MCF 10A (cell line): ENCODE measurements around the gene RFX3. TPM values are rescaled to one million over a fixed set of nuclear protein-coding genes. Genes with fewer than 3 reads are reported as not detected.

Experiments
- BruUV-seq: library from RNA; stranded (reverse); fragments of 400-500 nt; replicated peaks from 2 replicates; lab custom pipeline; 2021; lab: Mats Ljungman, UMichigan
- CTCF ChIA-PET: fragments of 300-600 bp; sonication (Branson Sonifier 250); formaldehyde crosslinking; extraction: SDS; loops from one replicate; lab custom pipeline; 2021; ENCODE audit warnings: antibody characterized with exemption, inconsistent platforms; lab: Yijun Ruan, JAX
- POLR2A ChIA-PET: fragments of 300-600, 350-650 bp; sonication (Branson Sonifier 250); formaldehyde crosslinking; extraction: SDS; loops from one replicate; lab custom pipeline; 2020; ENCODE audit warnings: antibody characterized with exemption, inconsistent platforms; lab: Yijun Ruan, JAX
- DNase-seq: peaks from one replicate; pipeline ENCODE4 v3.0.0-alpha.2; 2018; ENCODE audit not compliant: unreplicated experiment
- H3K27ac Mint-ChIP-seq: one replicate; pipeline ENCODE4 v1.8.0; 2022; ENCODE audit warnings: mild to moderate bottlenecking, low read depth, mixed read lengths; ENCODE audit not compliant: unreplicated experiment
- H3K27me3 Mint-ChIP-seq: one replicate; pipeline ENCODE4 v1.8.0; 2022; ENCODE audit warnings: mixed read lengths; ENCODE audit not compliant: insufficient read depth, unreplicated experiment
- H3K36me3 Mint-ChIP-seq: one replicate; pipeline ENCODE4 v1.8.0; 2022; ENCODE audit warnings: mild to moderate bottlenecking, moderate library complexity, mixed read lengths; ENCODE audit not compliant: insufficient read depth, unreplicated experiment
- H3K4me1 Mint-ChIP-seq: one replicate; pipeline ENCODE4 v1.8.0; 2022; ENCODE audit warnings: mixed read lengths; ENCODE audit not compliant: insufficient read depth, unreplicated experiment
- H3K4me3 Mint-ChIP-seq: one replicate; pipeline ENCODE4 v1.8.0; 2022; ENCODE audit warnings: mild to moderate bottlenecking, moderate library complexity, mixed read lengths; ENCODE audit not compliant: unreplicated experiment
- H3K9me3 Mint-ChIP-seq: one replicate; pipeline ENCODE4 v1.8.0; 2022; ENCODE audit warnings: mixed read lengths; ENCODE audit not compliant: unreplicated experiment
- CTCF ChIP-seq: fragments of 200-600 bp; IDR thresholded peaks from one replicate; pipeline ENCODE4 v1.8.0; 2022; ENCODE audit warnings: antibody characterized with exemption, mild to moderate bottlenecking; ENCODE audit not compliant: unreplicated experiment
- intact Hi-C: fragments of 100-400 bp; cut with micrococcal nuclease; formaldehyde crosslinking; loops from 2 replicates; pipeline ENCODE4 v1.14.1; 2022
- total RNA-seq: library from RNA; stranded (reverse); gene quantifications from 2 replicates; pipeline ENCODE4 v1.2.3, GENCODE V29; 2022

The RFX3 gene
- total RNA-seq, 1 experiment from 2014 or later = 9.7 TPM

- TF ChIP-seq CTCF = no peak
- intact Hi-C loops = no loop called here
- no peak overlapping the region for H3K4me3 Mint-ChIP-seq
- no peaks in the 10 kb centered on the region for H3K27me3 Mint-ChIP-seq
- no peak overlapping the region for H3K27ac Mint-ChIP-seq
- ChIA-PET POLR2A (no interaction called here), CTCF (no interaction called here)
- peaks cover 11% of the 10 kb centered on the region for H3K36me3 Mint-ChIP-seq
- DNase-seq = no peak
- H3K4me1 Mint-ChIP-seq = no peaks in the 10 kb centered on the region
- no TSS peak for BruUV-seq
- peaks cover 7% of the 10 kb centered on the region for H3K9me3 Mint-ChIP-seq
Observed at GRCh38 chr9:3490957-3491356, 34.8 kb downstream of the RFX3 start.

DNA sequence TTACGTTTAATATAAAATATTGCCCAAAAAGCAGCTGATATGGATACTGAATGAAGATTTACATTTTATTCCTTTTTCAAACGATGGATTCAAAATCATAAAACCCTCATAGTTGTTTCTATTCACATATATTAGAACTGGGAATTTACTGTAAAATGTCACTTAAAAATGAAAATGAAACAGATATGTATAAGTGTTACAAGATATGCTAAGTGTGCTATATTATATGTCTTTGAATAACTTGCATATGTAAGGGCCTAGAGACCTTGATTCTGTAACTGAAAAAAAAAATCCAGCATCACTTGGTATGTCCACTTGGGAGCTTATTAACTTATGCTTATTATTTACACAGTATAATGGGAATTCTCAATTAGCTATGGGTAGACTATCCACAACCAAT, 43.2 kb downstream of the RFX3 start:
- ChIA-PET CTCF (interaction anchor here (0.6 to 0.7 kb wide), 2 partner anchors 10 to 253 kb away, joined by 3 read pairs; no protein-coding TSS in a partner anchor), POLR2A (interaction anchor here (0.5 to 1.0 kb wide), 3 partner anchors 12 to 1634 kb away, joined by 3 read pairs; no protein-coding TSS in a partner anchor)
- no peaks in the 10 kb centered on the region for H3K27me3 Mint-ChIP-seq

DNA sequence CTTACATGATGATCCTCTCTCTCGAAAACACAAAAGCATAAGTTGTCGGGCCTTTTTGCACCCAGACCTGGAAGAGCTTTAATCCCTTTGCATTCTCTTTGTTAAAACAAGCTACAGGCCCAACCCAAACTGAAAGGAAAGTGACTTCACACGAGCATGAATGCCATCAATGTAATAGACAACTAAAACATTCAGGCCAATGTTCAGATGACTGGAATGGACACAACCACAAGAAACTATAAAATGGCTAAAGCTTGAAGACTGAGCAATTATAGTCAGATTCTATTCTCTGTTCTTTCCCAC, 45.5 kb downstream of the RFX3 start:
- H3K27ac Mint-ChIP-seq = no peak overlapping the region
- H3K4me1 Mint-ChIP-seq = peaks cover 23% of the 10 kb centered on the region
- POLR2A ChIA-PET = interaction anchor here (0.9 to 7.1 kb wide), 6 partner anchors 12 to 637 kb away, joined by 3 to 86 read pairs (median 6); partner anchors contain the start of genes PUM3 and RFX3

More for the DNA sequence above, 43.2 kb downstream of the RFX3 start:
- Mint-ChIP-seq H3K4me3 (no peak overlapping the region), H3K36me3 (peaks cover 12% of the 10 kb centered on the region), H3K4me1 (peaks cover 16% of the 10 kb centered on the region), H3K27ac (no peak overlapping the region), H3K9me3 (peaks cover 5% of the 10 kb centered on the region)
- intact Hi-C loops = no loop called here
- DNase-seq = no peak
- no TSS peak for BruUV-seq
- no peak for TF ChIP-seq CTCF

More for the DNA sequence above, 45.5 kb downstream of the RFX3 start:
- peaks cover 8% of the 10 kb centered on the region for H3K9me3 Mint-ChIP-seq
- intact Hi-C loops = no loop called here
- no peaks in the 10 kb centered on the region for H3K27me3 Mint-ChIP-seq
- H3K36me3 Mint-ChIP-seq = peaks cover 11% of the 10 kb centered on the region
- no TSS peak for BruUV-seq
- CTCF ChIA-PET = interaction anchor here (0.7 to 5.4 kb wide), 6 partner anchors 12 to 1104 kb away, joined by 3 to 25 read pairs (median 6); partner anchors contain the start of gene RFX3
- TF ChIP-seq CTCF = no peak
- H3K4me3 Mint-ChIP-seq = no peak overlapping the region
- no peak for DNase-seq
